HepG2 (cell line): ENCODE results near the gene CABP4. TPM values are rescaled to one million over a fixed set of nuclear protein-coding genes. Genes with fewer than 3 reads are reported as not detected.

ENCODE experiments used
- BHLHE40 ChIP-seq: IDR thresholded peaks from 2 replicates; pipeline ENCODE4 v1.6.1; 2011; ENCODE audit warnings: low read length, improper control_type of control experiment
- EZH2 ChIP-seq: conservative IDR thresholded peaks from 2 replicates; pipeline ENCODE4 v1.6.1; 2012; ENCODE audit warnings: mild to moderate bottlenecking, low read depth, low read length, moderate library complexity
- FOXA1 ChIP-seq, 2 experiments: fragments of 450-650 bp in 1 of 2; sonication (generic) in 1 of 2; formaldehyde crosslinking in 1 of 2; IDR thresholded peaks; 2 replicates each; pipeline versions ENCODE4 v1.4.0 to v1.6.1; 2016 to 2020; ENCODE audit warnings: missing genetic modification reagents in 1 of 2
- FOXK1 ChIP-seq: sonication (generic); formaldehyde crosslinking; IDR thresholded peaks from 2 replicates; pipeline ENCODE4 v1.4.0; 2020; ENCODE audit warnings: low read depth, missing genetic modification reagents, borderline replicate concordance
- FOXO1 ChIP-seq: sonication (generic); formaldehyde crosslinking; IDR thresholded peaks from 2 replicates; pipeline ENCODE4 v1.4.0; 2020; ENCODE audit warnings: missing genetic modification reagents
- GATAD2A ChIP-seq: IDR thresholded peaks from 2 replicates; pipeline ENCODE4 v1.6.1; 2016
- GFI1 ChIP-seq: sonication (generic); formaldehyde crosslinking; IDR thresholded peaks from 2 replicates; pipeline ENCODE4 v1.5.0; 2020; ENCODE audit warnings: missing genetic modification reagents, mild to moderate bottlenecking, borderline replicate concordance
- HBP1 ChIP-seq: IDR thresholded peaks from 2 replicates; pipeline ENCODE4 v1.6.1; 2016; ENCODE audit warnings: low read depth, control low read depth
- KDM1A ChIP-seq: IDR thresholded peaks from 2 replicates; pipeline ENCODE4 v1.6.1; 2016; ENCODE audit warnings: missing compliant biosample characterization
- MED13 ChIP-seq: sonication (generic); formaldehyde crosslinking; IDR thresholded peaks from 2 replicates; pipeline ENCODE4 v1.5.0; 2020; ENCODE audit warnings: missing genetic modification reagents
- NFYB ChIP-seq: sonication (generic); formaldehyde crosslinking; IDR thresholded peaks from 2 replicates; pipeline ENCODE4 v1.4.0; 2020; ENCODE audit warnings: missing genetic modification reagents
- NFYC ChIP-seq: IDR thresholded peaks from 2 replicates; pipeline ENCODE4 v1.6.1; 2016; ENCODE audit warnings: missing genetic modification reagents, missing compliant biosample characterization
- PCBP1 ChIP-seq: fragments of 200-400 bp; formaldehyde crosslinking; IDR thresholded peaks from 2 replicates; pipeline ENCODE4 v1.6.1; 2017; ENCODE audit warnings: mild to moderate bottlenecking, low read depth, low read length, borderline replicate concordance
- RAD21 ChIP-seq: fragments of 450-650 bp; formaldehyde crosslinking; IDR thresholded peaks from 2 replicates; pipeline ENCODE4 v1.5.0; 2020; ENCODE audit warnings: mild to moderate bottlenecking
- ZMAT3 ChIP-seq: sonication (generic); formaldehyde crosslinking; conservative IDR thresholded peaks from 2 replicates; pipeline ENCODE4 v1.7.0; 2021; ENCODE audit warnings: missing genetic modification reagents
- ZNF142 ChIP-seq: sonication (generic); formaldehyde crosslinking; IDR thresholded peaks from 2 replicates; pipeline ENCODE4 v1.4.0; 2020; ENCODE audit warnings: missing genetic modification reagents
- ZNF550 ChIP-seq: sonication (generic); formaldehyde crosslinking; IDR thresholded peaks from 2 replicates; pipeline ENCODE4 v1.4.0; 2020; ENCODE audit warnings: mild to moderate bottlenecking, missing genetic modification reagents, borderline replicate concordance
- ZNF580 ChIP-seq: IDR thresholded peaks from 2 replicates; pipeline ENCODE4 v1.6.1; 2016; ENCODE audit warnings: low read depth, borderline replicate concordance
- ZNF644 ChIP-seq: IDR thresholded peaks from 2 replicates; pipeline ENCODE4 v1.6.1; 2016; ENCODE audit warnings: low read depth
- ZNF883 ChIP-seq: sonication (generic); formaldehyde crosslinking; IDR thresholded peaks from 2 replicates; pipeline ENCODE4 v1.5.1; 2020; ENCODE audit warnings: mild to moderate bottlenecking, missing genetic modification reagents; ENCODE audit errors: not compliant biosample characterization
- polyA plus RNA-seq, 8 experiments: library from polyadenylated mRNA; depleted of rRNA in 3 of 8; stranded (reverse) in 7 of 8; unstranded in 1 of 8; fragments of >200 nt; fragmentation: Illumina TruSeq in 4 of 8; extraction: Trizol in 4 of 8; gene quantifications; 2 replicates each; pipeline versions ENCODE4 v1.2.1 to v1.2.3, GENCODE V29; 2011 to 2016; ENCODE audit warnings: low read depth in 4 of 8, missing spikeins in 1 of 8, mixed read lengths in 1 of 8; ENCODE audit not compliant: insufficient read depth in 1 of 8
- total RNA-seq, 5 experiments: library from RNA; depleted of rRNA; stranded (reverse); fragments of >200 nt; fragmentation: Illumina TruSeq; extraction: Trizol; gene quantifications; 2 replicates each; pipeline ENCODE4 v1.2.3, GENCODE V29; 2016; ENCODE audit warnings: low read depth in 1 of 5
- TF ChIP-seq, protein P1 (sequence below): sonication (generic); formaldehyde crosslinking; IDR thresholded peaks from 2 replicates; pipeline ENCODE4 v1.5.0; 2020; ENCODE audit warnings: mild to moderate bottlenecking, missing genetic modification reagents, moderate library complexity

The CABP4 gene
- total and polyA plus RNA-seq, 2 of the 13 experiments (the other 11 are each of a cell fraction or from before 2014, with no cell fraction given) = not detected

GRCh38 chr11:67409781-67410368 is 45.3 kb upstream of the CABP4 start (continued):
- TF ChIP-seq ZNF142 (CRISPR knock-in tag) (no peak), HBP1 (no peak), FOXO1 (CRISPR knock-in tag) (0 out of 2 replicates have a peak, but pooled peaks have one; percentile 12), ZNF580 (CRISPR knock-in tag) (no peak), ZNF550 (no peak), FOXA1 (IDR thresholded peaks at IDR 0.05) (no peak), FOXA1 (CRISPR knock-in tag; IDR thresholded peaks at IDR 0.05) (0 out of 2 replicates have a peak, but pooled peaks have one; percentile 37), KDM1A (no peak), GATAD2A (0 out of 2 replicates have a peak, but pooled peaks have one; percentile 17), NFYC (CRISPR knock-in tag) (peak; percentile 69), ZMAT3 (CRISPR knock-in tag) (no peak), GFI1 (CRISPR knock-in tag) (no peak), BHLHE40 (no peak), NFYB (CRISPR knock-in tag) (peak; percentile 67), ZNF883 (CRISPR knock-in tag) (no peak), FOXK1 (CRISPR knock-in tag) (peak; percentile 29; the same call in 1 of the 2 replicates), EZH2 (no peak), MED13 (no peak), ZNF644 (no peak), PCBP1 (0 out of 2 replicates have a peak, but pooled peaks have one; percentile 63), RAD21 (CRISPR knock-in tag) (no peak)
- TF ChIP-seq, protein P1, sequence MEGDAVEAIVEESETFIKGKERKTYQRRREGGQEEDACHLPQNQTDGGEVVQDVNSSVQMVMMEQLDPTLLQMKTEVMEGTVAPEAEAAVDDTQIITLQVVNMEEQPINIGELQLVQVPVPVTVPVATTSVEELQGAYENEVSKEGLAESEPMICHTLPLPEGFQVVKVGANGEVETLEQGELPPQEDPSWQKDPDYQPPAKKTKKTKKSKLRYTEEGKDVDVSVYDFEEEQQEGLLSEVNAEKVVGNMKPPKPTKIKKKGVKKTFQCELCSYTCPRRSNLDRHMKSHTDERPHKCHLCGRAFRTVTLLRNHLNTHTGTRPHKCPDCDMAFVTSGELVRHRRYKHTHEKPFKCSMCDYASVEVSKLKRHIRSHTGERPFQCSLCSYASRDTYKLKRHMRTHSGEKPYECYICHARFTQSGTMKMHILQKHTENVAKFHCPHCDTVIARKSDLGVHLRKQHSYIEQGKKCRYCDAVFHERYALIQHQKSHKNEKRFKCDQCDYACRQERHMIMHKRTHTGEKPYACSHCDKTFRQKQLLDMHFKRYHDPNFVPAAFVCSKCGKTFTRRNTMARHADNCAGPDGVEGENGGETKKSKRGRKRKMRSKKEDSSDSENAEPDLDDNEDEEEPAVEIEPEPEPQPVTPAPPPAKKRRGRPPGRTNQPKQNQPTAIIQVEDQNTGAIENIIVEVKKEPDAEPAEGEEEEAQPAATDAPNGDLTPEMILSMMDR (CRISPR knock-in tag) = peak; percentile 38
